Sigmoid colon (tissue), 4 donors: ENCODE measurements around the gene SERTAD2.

Source experiments
- CTCF ChIP-seq, 4 experiments: fragments of 450-650 bp in 3 of 4; fragments of 200-600 bp in 1 of 4; IDR thresholded peaks; one replicate each; pipeline ENCODE4 v1.5.1; 2016 to 2019; ENCODE audit warnings: antibody characterized with exemption in 4 of 4, mild to moderate bottlenecking in 3 of 4, moderate library complexity in 2 of 4
- POLR2A ChIP-seq, 2 donors: fragments of 450-650 bp; IDR thresholded peaks; one replicate each; pipeline ENCODE4 v1.6.1; 2016; ENCODE audit warnings: antibody characterized with exemption in 2 of 2, mild to moderate bottlenecking in 2 of 2, moderate library complexity in 2 of 2
- POLR2AphosphoS5 ChIP-seq, 4 donors: sonication (generic); formaldehyde crosslinking; IDR thresholded peaks; one replicate each; pipeline ENCODE4 v1.6.1; 2017; ENCODE audit warnings: antibody characterized with exemption in 4 of 4

DNA sequence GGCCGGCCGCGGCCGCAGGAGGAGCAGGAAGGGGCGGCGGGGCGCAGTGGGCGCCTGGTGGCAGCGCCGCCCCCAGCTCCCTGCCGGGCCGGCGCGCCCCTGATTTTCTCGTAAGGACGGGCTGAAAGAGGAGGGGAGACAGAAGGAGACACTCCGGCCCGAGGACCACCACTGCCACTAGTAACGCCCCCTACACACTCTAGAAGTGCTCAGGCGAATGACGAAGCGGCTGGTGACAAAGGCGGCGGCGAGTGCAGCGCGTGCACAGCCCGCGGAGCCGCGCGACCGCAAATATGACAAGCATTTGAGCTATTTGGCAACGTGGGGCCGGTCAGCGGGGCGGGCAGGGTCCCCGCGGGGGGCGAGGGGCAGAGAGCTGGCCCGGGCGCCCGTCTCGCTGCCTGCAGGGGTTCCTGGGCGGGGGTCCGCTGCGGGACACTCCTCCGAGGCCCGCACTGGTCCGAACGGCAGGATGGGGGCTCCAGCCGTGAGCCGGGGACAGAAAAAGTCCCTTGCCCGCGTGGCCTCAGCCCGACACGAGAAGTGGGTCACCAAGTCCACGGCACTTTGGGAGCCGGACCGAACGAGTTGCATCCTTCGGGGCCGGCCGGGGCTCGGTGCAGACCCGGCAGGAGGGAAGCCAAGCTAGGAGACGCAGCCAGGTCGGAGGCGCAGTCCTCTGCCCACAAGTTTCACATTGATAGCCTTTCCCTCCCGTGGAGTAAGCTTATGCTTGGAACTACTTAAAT is 524 bp upstream of the SERTAD2 start:
- peak; percentile 39 to 61 (median 48) for TF ChIP-seq POLR2AphosphoS5 (IDR thresholded peaks at IDR 0.05)
- TF ChIP-seq CTCF (IDR thresholded peaks at IDR 0.05) = no peak
- peak in 1 of 2 donors; percentile 67 for TF ChIP-seq POLR2A (IDR thresholded peaks at IDR 0.05)
